ENCODE data around the gene TTLL11.
A peak's percentile ranks its signal among the peaks of the same experiment; 100 is the strongest.
"Not testable (repeated sequence)": the region's sequence is repeated elsewhere in the genome, so short reads cannot be mapped to it uniquely, and the experiment has no call there.

The TTLL11 gene

GRCh38 chr9:122125509-122126330, 32.6 kb upstream of the TTLL11 start:
- DNase-seq (ENCODE audit: low read depth in 3 of 3), result no peak

DNA sequence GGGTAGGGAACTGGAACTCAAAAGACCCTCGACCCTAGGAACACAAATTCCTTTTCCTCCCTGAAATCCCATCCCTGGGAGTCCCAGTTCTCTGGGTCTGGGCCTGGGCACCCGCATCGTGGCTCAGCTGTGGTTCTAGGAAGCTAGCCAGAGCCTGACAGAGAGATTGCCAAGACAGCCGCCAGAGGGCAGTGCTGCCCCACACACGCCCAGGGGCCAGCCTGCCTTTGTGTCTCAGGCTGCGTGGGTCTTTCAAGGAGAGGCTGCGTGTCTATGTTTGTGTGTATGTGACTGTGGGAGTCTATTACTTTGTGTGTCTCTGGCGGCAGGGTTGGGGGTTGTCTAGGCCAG, 32.0 kb upstream of the TTLL11 start:
- DNase-seq (ENCODE audit: low read depth in 3 of 3), result peak; percentile 55 to 80 (median 65)

DNA sequence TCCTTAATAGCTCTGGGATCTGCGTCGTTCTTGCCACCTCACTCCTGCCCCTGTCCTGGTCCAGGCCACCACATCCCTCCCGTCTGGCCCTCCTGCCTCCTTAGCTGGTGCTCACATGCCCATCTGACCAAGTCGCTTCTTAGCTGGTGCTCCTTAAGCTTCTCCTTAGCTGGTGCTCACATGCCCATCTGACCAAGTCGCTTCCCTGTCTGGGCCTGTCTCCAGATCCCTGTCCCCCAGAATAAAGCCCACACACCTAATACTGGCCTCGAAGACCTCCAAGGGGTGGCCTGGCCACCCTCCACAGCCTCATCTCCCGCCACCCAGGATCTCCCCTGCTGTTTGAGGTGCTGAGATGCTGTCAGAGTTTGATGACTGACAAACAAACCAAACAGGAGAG, 31.4 kb upstream of the TTLL11 start:
- no peak for DNase-seq (ENCODE audit: low read depth in 3 of 3)

DNA sequence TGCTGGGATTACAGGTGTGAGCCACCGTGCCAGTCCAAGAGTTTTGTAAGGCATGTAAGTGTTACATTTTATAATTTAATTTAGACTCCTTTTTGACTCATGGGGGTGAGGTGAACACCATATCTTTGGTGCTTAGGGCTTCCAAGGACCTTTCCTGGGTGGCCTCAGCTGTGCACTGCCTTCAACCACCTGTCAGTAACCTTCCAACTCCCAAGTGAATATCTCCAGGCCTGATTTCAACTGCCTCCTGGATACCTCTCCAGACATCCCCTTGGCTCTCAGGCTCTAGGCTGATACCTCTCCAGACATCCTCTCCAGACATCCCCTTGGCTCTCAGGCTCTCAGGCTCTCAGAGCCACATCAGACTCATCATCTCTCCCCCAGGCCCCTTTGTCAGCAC, 30.9 kb upstream of the TTLL11 start:
- DNase-seq (ENCODE audit: low read depth in 3 of 3), result no peak

GRCh38 chr9:122122903-122123632, 30.0 kb upstream of the TTLL11 start:
- DNase-seq (ENCODE audit: low read depth in 3 of 3), result peak; percentile 42 to 71 (median 51)

DNA sequence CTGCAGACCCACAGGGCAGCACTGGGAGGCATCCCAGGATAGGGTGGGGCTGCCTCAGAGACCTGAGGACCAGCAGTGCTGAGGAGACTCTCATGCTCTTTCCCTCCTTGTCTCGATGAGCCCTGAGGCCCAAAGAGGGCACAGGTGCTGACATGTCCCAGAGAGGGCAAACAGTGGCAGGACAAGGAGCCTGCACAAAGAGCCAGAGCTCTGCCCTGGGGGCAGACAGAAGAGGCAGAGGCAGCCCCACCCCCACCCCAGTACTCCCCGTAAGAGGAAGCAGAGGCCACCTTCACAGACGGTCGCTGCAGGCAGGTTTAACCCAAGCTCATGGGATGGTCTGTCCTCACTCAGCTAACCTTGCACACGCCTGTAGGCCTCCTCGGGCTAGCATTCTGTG, 29.4 kb upstream of the TTLL11 start:
- DNase-seq (ENCODE audit: low read depth in 3 of 3), result no peak

DNA sequence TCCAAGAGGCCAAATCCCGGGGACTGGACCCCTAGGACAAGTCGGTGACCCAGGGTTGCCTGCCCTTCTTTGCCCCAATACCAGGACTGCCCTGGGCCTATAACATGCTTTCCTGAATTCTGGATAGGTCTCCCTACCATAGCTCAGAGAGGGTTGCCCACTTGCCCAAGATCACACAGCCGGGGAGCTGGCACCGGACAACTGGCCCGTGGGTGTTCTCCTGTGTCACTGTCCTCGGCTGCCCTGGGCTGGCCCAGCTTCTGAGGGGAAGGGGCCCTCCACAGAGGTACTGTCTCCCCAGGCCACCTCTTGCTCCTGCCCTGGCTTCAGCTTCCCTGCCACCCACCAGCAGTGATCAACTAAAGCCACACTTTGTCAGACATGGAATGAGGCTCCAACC, 28.8 kb upstream of the TTLL11 start:
- DNase-seq (ENCODE audit: low read depth in 3 of 3), result no peak

- DNase-seq (ENCODE audit: low read depth in 3 of 3), result no peak
Measured at GRCh38 chr9:122121391-122121790, 28.3 kb upstream of the TTLL11 start.

DNA sequence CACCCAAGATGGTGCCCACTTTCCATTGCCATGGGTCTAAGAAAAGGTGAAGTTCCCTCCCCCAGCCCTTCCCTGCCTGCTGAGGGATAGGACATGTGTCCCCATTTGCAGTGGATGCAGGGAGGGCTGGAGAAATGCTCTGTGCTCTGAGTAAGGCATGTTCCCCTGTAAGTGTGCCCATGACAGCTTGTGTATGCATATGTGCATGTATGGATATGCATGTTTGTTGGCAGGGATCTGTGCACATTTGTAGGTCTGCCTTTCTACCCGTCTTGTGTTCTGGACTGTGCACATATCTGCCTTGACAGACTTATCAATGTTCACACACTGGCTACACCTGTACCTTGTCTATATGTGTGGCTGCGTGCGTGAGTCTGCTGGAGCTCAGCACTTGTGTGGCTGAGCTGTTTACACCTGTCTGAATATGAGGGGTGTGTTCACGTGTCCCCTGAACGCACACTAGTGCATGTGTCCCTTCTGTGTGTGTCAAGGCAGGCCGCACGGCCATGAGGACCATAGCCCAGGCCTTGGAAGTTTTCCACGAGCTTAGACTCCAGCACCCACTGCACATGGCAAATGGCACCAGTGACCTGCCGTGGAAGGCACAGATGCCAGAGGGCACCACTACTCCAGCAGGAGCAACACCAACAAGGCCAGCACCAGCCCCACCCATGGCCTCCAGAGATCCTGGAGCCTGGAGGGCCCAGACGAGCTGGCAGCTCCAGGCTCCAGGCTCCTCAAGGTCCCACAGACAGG, 27.4 kb upstream of the TTLL11 start:
- DNase-seq (ENCODE audit: low read depth in 3 of 3), result no peak

DNA sequence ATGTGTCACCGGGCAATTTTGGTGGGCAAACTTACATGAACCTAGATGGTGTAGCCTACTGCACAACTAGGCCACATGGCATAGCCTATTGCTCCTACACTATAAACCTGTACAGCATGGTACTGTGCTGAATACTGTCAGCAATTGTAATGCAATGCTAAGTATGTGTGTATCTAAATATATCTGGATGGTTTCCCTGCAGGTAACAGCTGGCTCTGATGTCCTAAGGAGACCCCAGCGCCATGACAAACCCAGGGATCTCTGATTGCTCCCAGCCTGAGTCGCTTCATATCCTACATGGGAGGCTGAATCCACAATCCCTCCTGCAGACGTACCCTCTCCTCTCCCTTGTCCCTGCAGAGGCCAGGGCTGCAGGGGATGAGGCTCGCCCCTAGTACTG, 26.6 kb upstream of the TTLL11 start:
- no peak for DNase-seq (ENCODE audit: low read depth in 3 of 3)

GRCh38 chr9:122119166-122119521, 26.0 kb upstream of the TTLL11 start:
- DNase-seq (ENCODE audit: low read depth in 3 of 3), result no peak

DNA sequence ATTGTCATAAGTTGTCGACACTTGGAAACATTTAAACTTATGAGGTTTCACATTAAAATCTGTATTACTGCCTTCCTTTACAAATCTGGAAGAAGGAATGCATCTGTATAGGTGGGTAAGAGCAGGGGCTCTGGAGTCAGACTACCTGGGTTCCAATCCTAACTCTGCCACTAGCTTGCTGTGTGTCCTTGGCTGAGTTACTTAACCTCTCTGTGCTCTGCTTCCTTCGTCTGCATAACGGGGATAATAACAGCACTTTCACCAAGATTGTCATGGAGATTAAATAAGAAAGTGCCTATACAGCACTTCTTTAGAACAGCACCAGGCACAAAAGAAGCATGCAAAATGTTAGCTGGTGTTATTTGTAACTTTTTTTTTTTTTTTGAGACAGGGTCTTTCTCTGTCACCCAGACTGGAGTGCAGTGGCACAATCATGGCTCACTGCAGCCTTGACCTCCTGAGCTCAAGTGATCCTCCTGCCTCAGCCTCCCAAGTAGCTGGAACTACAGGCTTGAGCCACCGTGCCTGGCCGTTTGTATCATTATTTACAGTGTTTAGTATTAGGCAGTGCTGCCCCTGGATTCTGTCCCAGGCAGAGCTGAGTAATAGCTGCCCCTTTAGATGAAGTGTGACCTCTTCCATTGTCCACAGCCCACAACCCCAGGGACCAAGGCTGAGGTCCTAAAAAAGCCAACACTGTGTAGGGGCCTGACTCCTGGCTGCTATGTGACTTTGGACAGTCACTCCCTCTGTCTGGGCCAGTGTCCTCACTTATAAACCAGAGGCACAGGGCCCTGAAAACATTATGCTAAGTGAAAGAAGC, 25.4 kb upstream of the TTLL11 start:
- no peak for DNase-seq (ENCODE audit: low read depth in 3 of 3)

DNA sequence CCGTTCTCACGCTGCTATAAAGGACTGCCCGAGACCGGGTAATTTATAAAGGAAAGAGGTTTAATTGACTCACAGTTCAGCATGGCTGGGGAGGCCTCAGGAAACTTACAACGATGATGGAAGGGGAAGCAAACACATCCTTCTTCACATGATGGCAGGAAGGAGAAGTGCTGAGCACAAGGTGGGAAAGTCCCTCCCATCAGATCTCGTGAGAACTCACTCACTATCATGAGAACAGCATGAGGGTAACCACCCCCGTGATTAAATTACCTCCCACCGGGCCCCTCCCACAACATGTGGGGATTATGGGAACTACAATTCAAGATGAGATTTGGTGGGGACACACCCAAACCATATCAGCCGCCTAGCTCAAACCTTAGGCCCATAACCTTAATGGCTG, 24.1 kb upstream of the TTLL11 start:
- DNase-seq (ENCODE audit: low read depth in 3 of 3), result not testable (repeated sequence)

DNA sequence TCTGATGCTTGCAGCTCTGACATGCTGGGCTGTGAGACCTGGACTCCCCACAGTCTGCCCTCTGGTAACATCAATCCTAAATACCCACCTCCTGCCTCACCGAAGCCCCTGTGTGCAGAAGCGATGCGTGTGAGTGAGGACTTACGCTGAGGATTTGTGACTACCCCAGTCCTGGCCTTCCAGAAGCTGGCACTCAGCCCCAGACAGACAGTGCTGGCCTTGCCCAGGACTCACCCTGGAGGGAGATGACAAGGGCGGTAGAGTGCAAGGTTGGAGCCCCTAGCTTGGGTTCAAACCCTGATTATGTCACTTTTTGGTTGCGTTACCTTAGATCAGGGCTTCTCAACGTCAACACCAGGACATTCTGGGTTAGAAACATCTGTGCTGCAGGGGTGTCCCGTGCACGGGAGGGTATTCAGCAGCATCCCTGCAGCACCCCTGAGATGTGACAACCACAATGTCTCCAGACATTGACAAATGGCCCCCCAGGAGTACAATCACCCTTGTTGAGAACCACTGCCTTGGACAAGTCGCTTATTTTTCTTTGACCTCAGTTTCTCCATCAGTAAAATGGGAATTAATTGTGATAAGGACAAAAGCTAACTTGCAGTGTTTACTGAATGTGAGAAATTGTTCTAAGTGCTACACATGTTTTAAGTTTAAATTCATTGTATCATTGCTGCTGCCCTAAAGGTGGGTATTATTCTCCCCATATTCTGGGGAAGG, 23.5 kb upstream of the TTLL11 start:
- DNase-seq (ENCODE audit: low read depth in 3 of 3), result no peak

DNA sequence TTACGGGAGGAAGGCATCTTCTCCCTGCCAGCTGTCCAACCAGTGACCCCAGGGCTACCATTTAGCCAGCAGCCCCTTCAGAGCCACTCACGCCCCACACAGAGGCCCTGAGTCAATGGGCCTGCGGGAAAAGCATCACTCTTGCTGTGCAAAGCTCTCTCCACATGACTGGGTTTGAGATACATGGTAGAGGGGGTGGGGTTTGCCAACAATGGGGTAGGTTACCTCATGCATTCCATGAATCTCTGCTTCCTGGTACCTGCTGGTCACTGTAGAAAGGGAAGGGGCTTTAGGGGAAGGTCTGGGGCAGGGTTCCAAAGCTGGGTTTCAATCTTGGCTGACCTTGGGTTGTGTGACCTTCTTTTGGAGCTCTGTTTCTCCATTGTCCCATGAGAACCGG, 22.9 kb upstream of the TTLL11 start:
- DNase-seq (ENCODE audit: low read depth in 3 of 3), result no peak

DNA sequence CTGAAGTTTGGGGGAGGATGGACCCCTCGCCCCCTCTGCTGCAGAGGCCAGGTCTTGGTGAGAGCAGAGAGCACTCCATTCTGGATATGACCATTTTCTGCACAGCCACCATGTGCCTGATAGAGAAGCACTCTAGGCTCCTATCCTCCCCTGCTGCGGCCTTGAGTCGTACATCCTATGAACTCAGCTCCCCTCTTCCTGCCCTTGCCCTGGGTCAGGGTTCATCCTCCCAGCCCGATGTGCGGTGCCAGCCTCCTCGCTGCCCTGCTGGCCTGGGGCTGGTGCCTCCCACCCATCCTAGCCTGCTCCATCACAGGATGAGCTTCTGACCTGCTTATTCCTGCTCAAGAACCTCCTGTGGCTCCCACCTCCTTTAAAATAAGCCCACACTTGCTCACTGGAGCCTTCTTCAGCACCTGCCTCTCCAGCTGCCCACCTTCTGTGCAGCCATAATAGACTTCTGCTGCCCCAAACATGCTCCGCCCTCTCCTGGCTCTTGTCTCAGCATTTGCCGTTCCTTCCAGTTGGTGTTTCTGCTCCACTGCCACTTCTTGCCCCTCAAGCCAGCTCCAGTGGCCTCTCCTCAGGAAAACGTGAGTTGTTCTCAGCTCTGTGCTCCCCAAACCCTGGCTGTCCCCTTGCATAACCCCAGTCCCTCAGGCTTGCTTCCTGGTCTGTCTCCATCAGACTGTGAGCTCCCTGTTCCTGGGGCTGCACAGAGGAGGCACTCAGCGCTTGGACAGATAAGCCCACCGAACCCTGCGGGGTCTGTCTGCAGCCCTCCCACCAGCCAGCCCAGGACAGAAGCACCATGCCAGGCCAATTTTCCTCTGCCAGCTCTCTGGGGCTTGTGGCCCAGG, 22.3 kb upstream of the TTLL11 start:
- DNase-seq (ENCODE audit: low read depth in 3 of 3), result no peak

DNA sequence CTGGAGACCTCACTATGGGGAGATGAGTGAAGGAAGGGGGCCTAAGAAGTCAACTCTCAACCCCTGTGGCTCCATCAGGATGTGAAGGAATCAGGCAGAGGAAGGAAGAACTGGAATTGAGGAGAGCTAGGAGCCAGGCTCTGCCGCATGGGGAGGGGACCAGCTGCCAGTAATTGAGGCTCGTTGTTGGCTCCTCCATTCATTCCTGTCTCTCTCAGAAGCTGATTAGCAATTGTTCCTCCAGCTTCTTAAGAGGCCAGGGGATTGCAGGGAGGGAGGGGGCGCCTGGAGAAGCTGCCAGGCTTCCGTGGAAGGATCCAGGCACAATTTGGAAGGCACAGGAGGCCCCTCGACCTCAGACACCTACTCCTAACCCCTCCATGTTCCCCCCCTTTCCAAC, 20.5 kb upstream of the TTLL11 start:
- DNase-seq (ENCODE audit: low read depth in 3 of 3), result no peak

GRCh38 chr9:122112238-122112637, 19.1 kb upstream of the TTLL11 start:
- DNase-seq (ENCODE audit: low read depth in 3 of 3), result no peak

- no peak for DNase-seq (ENCODE audit: low read depth in 3 of 3)
Measured at GRCh38 chr9:122111413-122112085, 18.4 kb upstream of the TTLL11 start.
